K562 (cell line): ENCODE measurements around the gene AQP2. TPM values are rescaled to one million over a fixed set of nuclear protein-coding genes. Genes with fewer than 3 reads are reported as not detected.

Experiments used
- ATAC-seq: fragments of 200-7000 bp; cut with Tn5 transposase; 3 replicates; pipeline ENCODE4 v1.9.1; 2020; ENCODE audit warnings: moderate library complexity
- BruUV-seq: library from RNA; stranded (reverse); fragments of 400-500 nt; replicated peaks from 2 replicates; lab custom pipeline; 2021; lab: Mats Ljungman, UMichigan
- CTCF ChIA-PET: fragments of 300-600 bp; formaldehyde crosslinking; extraction: SDS; loops from one replicate; lab custom pipeline; 2021; ENCODE audit warnings: low intra/inter-chr PET ratio; lab: Yijun Ruan, JAX
- POLR2A ChIA-PET: fragments of 300-600, 350-650 bp; sonication (Branson Sonifier 250); formaldehyde crosslinking; extraction: SDS; loops from one replicate; lab custom pipeline; 2021; ENCODE audit warnings: antibody characterized with exemption, inconsistent platforms; lab: Yijun Ruan, JAX
- DNase-seq, 4 experiments: peaks; one replicate each; pipeline versions ENCODE4 v3.0.0 to v3.0.0-alpha.2; 2011 to 2018; ENCODE audit warnings: low spot score in 3 of 4, mixed read lengths in 3 of 4; ENCODE audit errors: extremely low read depth in 1 of 4
- FAIRE-seq: peaks from 2 replicates; lab custom pipeline; 2011; peaks lifted over from hg19 to GRCh38; lab: Jason Lieb, UNC
- H2AFZ ChIP-seq: 2 replicates; pipeline ENCODE4 v1.6.0; 2011; ENCODE audit warnings: low read depth, low read length, control low read depth, inconsistent platforms
- H3K27ac ChIP-seq: fragments of 200-600 bp; 3 replicates; pipeline ENCODE4 v1.8.0; 2011; ENCODE audit warnings: low read depth, mild to moderate bottlenecking, control low read depth, inconsistent platforms, low read length, moderate library complexity, mixed read lengths; ENCODE audit errors: extremely low read depth
- H3K27me3 ChIP-seq, 2 experiments: fragments of 300-600 bp in 1 of 2; 2 replicates in 1 of 2; 3 replicates in 1 of 2; pipeline versions ENCODE4 v1.6.0 to v1.8.0; 2011; ENCODE audit warnings: inconsistent platforms in 2 of 2, low read length in 2 of 2, mild to moderate bottlenecking in 1 of 2, mixed read lengths in 1 of 2, moderate library complexity in 1 of 2; ENCODE audit not compliant: control insufficient read depth in 2 of 2, insufficient read depth in 2 of 2
- H3K36me3 ChIP-seq: fragments of 300-600 bp; 3 replicates; pipeline ENCODE4 v1.8.0; 2011; ENCODE audit warnings: mild to moderate bottlenecking, low read length, inconsistent platforms; ENCODE audit not compliant: control insufficient read depth, insufficient read depth
- H3K4me1 ChIP-seq, 2 experiments: fragments of 200-600 bp in 1 of 2; replicated peaks in 1 of 2; 2 replicates in 1 of 2; 3 replicates in 1 of 2; pipeline versions ENCODE4 v1.5.1 to v1.8.0; 2011; ENCODE audit warnings: inconsistent platforms in 2 of 2, low read length in 2 of 2, mild to moderate bottlenecking in 1 of 2, mixed read lengths in 1 of 2, moderate library complexity in 1 of 2; ENCODE audit not compliant: control insufficient read depth in 2 of 2, insufficient read depth in 2 of 2
- H3K4me2 ChIP-seq: 2 replicates; pipeline ENCODE4 v1.6.1; 2011; ENCODE audit warnings: low read length, control low read depth, inconsistent platforms, mixed read lengths; ENCODE audit not compliant: insufficient read depth
- H3K4me3 ChIP-seq: fragments of 200-600 bp; sonication (generic), shearing (Covaris generic); 2 replicates; pipeline ENCODE4 v1.5.1; 2016; ENCODE audit warnings: control low read depth, inconsistent platforms
- H3K79me2 ChIP-seq: fragments of 200-600 bp; 3 replicates; pipeline ENCODE4 v1.8.0; 2011; ENCODE audit warnings: low read length, inconsistent platforms; ENCODE audit not compliant: control insufficient read depth, insufficient read depth
- H3K9ac ChIP-seq, 2 experiments: 2 replicates each; pipeline versions ENCODE4 v1.6.0 to v1.6.1; 2011; ENCODE audit warnings: low read depth in 2 of 2, low read length in 2 of 2, control low read depth in 1 of 2, inconsistent platforms in 1 of 2, mild to moderate bottlenecking in 1 of 2, mixed read lengths in 1 of 2; ENCODE audit not compliant: insufficient read depth in 1 of 2
- H3K9me1 ChIP-seq: one replicate; pipeline ENCODE4 v1.6.0; 2011; ENCODE audit warnings: inconsistent platforms, mild to moderate bottlenecking, low read length, moderate library complexity; ENCODE audit not compliant: control insufficient read depth, insufficient read depth
- H3K9me3 ChIP-seq: replicated peaks from 2 replicates; pipeline ENCODE4 v1.5.1; 2011; ENCODE audit warnings: low read depth, low read length, inconsistent platforms; ENCODE audit not compliant: control insufficient read depth, insufficient read depth
- H4K20me1 ChIP-seq: replicated peaks from 2 replicates; pipeline ENCODE4 v1.6.1; 2011; ENCODE audit warnings: low read length, inconsistent platforms, mixed read lengths; ENCODE audit not compliant: control insufficient read depth, insufficient read depth
- E2F4 ChIP-seq: sonication (generic); formaldehyde crosslinking; IDR thresholded peaks from 2 replicates; pipeline ENCODE4 v1.8.0; 2022; ENCODE audit warnings: mild to moderate bottlenecking, low read depth, missing genetic modification reagents
- ELF1 ChIP-seq: fragments of 200-800 bp; sonication (Bioruptor generic); IDR thresholded peaks from 2 replicates; pipeline ENCODE4 v1.6.1; 2016; ENCODE audit warnings: missing genetic modification characterization, missing compliant biosample characterization
- FOSL1 ChIP-seq: fragments of 200-800 bp; sonication (Bioruptor generic); conservative IDR thresholded peaks from 2 replicates; pipeline ENCODE4 v1.6.1; 2016; ENCODE audit warnings: missing genetic modification characterization, missing compliant biosample characterization
- FOXO4 ChIP-seq: fragments of 450-650 bp; formaldehyde crosslinking; IDR thresholded peaks from 2 replicates; pipeline ENCODE4 v1.4.0; 2020; ENCODE audit warnings: mild to moderate bottlenecking, moderate library complexity
- HDAC1 ChIP-seq, 2 experiments: fragments of 450-650 bp; IDR thresholded peaks; 2 replicates each; pipeline ENCODE4 v1.6.1; 2016 to 2017; ENCODE audit warnings: inconsistent platforms in 1 of 2, mild to moderate bottlenecking in 1 of 2, moderate library complexity in 1 of 2
- HDAC6 ChIP-seq: IDR thresholded peaks from 2 replicates; pipeline ENCODE4 v1.6.1; 2012; ENCODE audit warnings: low read depth, mild to moderate bottlenecking, control low read depth, inconsistent platforms, low read length, moderate library complexity
- MBD2 ChIP-seq: sonication (generic); IDR thresholded peaks from 2 replicates; pipeline ENCODE4 v1.6.1; 2016; ENCODE audit warnings: low read depth, borderline replicate concordance
- RBM34 ChIP-seq: fragments of 200-400 bp; formaldehyde crosslinking; IDR thresholded peaks from 2 replicates; pipeline ENCODE4 v1.6.1; 2018; ENCODE audit warnings: low read length, borderline replicate concordance; ENCODE audit not compliant: insufficient read depth
- SRSF9 ChIP-seq: fragments of 200-400 bp; formaldehyde crosslinking; IDR thresholded peaks from 2 replicates; pipeline ENCODE4 v1.6.1; 2017; ENCODE audit warnings: low read depth, low read length, borderline replicate concordance
- SUPT5H ChIP-seq: fragments of 450-650 bp; IDR thresholded peaks from 2 replicates; pipeline ENCODE4 v1.6.1; 2016
- U2AF1 ChIP-seq: fragments of 200-400 bp; formaldehyde crosslinking; optimal IDR thresholded peaks from 2 replicates; pipeline ENCODE3; 2017; ENCODE audit warnings: mild to moderate bottlenecking, low read depth, low read length, moderate library complexity
- XRCC3 ChIP-seq: fragments of 450-650 bp; IDR thresholded peaks from 2 replicates; pipeline ENCODE4 v1.6.1; 2017; ENCODE audit warnings: mild to moderate bottlenecking, moderate library complexity
- ZBTB12 ChIP-seq: fragments of 250-450 bp; sonication (Bioruptor Pico); IDR thresholded peaks from 2 replicates; pipeline ENCODE4 v1.4.0; 2020
- ZC3H8 ChIP-seq: fragments of 450-650 bp; IDR thresholded peaks from 2 replicates; pipeline ENCODE4 v1.6.1; 2017
- ZNF121 ChIP-seq: sonication (generic); formaldehyde crosslinking; conservative IDR thresholded peaks from 2 replicates; pipeline ENCODE4 v1.8.0; 2022; ENCODE audit warnings: missing genetic modification reagents
- ZNF583 ChIP-seq: fragments of 250-450 bp; sonication (Bioruptor Pico); IDR thresholded peaks from 2 replicates; pipeline ENCODE4 v1.4.0; 2020
- ZNF717 ChIP-seq: fragments of 250-450 bp; sonication (Bioruptor Pico); IDR thresholded peaks from 2 replicates; pipeline ENCODE4 v1.5.0; 2021
- ZZZ3 ChIP-seq: fragments of 450-650 bp; IDR thresholded peaks from 2 replicates; pipeline ENCODE4 v1.6.1; 2016; ENCODE audit warnings: antibody characterized with exemption, mild to moderate bottlenecking, moderate library complexity
- in situ Hi-C: fragments of 300-500 bp; cut with MboI; formaldehyde crosslinking; loops from 4 replicates; pipeline ENCODE4 v1.15.0; 2018; ENCODE audit warnings: inconsistent platforms, mixed read lengths
- intact Hi-C: fragments of 100-400 bp; cut with micrococcal nuclease; formaldehyde crosslinking; loops from 2 replicates; pipeline ENCODE4 v1.14.2; 2022
- polyA plus RNA-seq, 8 experiments: library from polyadenylated mRNA; depleted of rRNA in 4 of 8; stranded (reverse) in 5 of 8; unstranded in 3 of 8; fragments of >200 nt; fragmentation: Nextera tagmentation in 2 of 8; fragmentation: Illumina TruSeq in 1 of 8; extraction: Ambion mirVana in 2 of 8; extraction: Trizol in 1 of 8; gene quantifications; 2 replicates each; pipeline versions ENCODE4 v1.2.1 to v1.2.3, GENCODE V29; 2011 to 2014; ENCODE audit warnings: inconsistent platforms in 1 of 8, missing spikeins in 1 of 8
- total RNA-seq, 7 experiments: library from RNA; depleted of rRNA in 6 of 7; stranded (reverse); fragments of >200 nt in 6 of 7; fragmentation: Illumina TruSeq in 2 of 7; extraction: Trizol in 2 of 7; gene quantifications; 2 replicates each; pipeline versions ENCODE4 v1.2.1 to v1.2.3, GENCODE V29; 2011 to 2021; ENCODE audit warnings: low replicate concordance in 1 of 7
- TF ChIP-seq, protein P1 (sequence below): IDR thresholded peaks from 3 replicates; pipeline ENCODE4 v1.6.1; 2011; ENCODE audit warnings: borderline replicate concordance, mild to moderate bottlenecking, moderate library complexity; ENCODE audit not compliant: insufficient read length; ENCODE audit errors: extremely low read depth

AQP2 gene
- total and polyA plus RNA-seq, 9 of the 15 experiments (the other 6 are each of a cell fraction or from before 2014, with no cell fraction given): not detected

- Histone ChIP-seq H3K4me2 (no peak overlapping the region), H3K79me2 (no peaks in the 10 kb centered on the region), H3K9me1 (no peaks in the 10 kb centered on the region), H4K20me1 (no peaks in the 10 kb centered on the region), H2AFZ (no peak overlapping the region), H3K27me3 (peaks cover 11 to 43% of the 10 kb centered on the region in 2 experiments; a peak in 4 of 5 replicates), H3K36me3 (no peaks in the 10 kb centered on the region), H3K9me3 (no peaks in the 10 kb centered on the region), H3K9ac (no peak overlapping the region), H3K27ac (no peak overlapping the region), H3K4me1 (peaks cover 0 to 22% of the 10 kb centered on the region in 2 experiments; a peak in 1 of 5 replicates), H3K4me3 (no peak overlapping the region)
- ChIA-PET CTCF (no interaction called here), POLR2A (interaction anchor here (0.7 to 1.7 kb wide), 2 partner anchors 8 to 12 kb away, joined by 4 read pairs; partner anchors contain the start of gene AQP2)
- in situ Hi-C loops: no loop called here
- intact Hi-C loops: no loop called here
- ATAC-seq (no peak), DNase-seq (no peak), FAIRE-seq (no peak)
- no TSS peak for BruUV-seq
- TF ChIP-seq ELF1 (tag) (no peak), FOXO4 (CRISPR knock-in tag) (no peak), ZNF121 (CRISPR knock-in tag) (no peak), FOSL1 (tag) (no peak), ZBTB12 (CRISPR knock-in tag) (no peak), RBM34 (no peak), XRCC3 (no peak), SRSF9 (no peak), E2F4 (no peak), U2AF1 (no peak), HDAC1 (IDR thresholded peaks at IDR 0.05) (no peak), ZC3H8 (no peak), ZNF717 (CRISPR knock-in tag) (no peak), SUPT5H (no peak), HDAC6 (no peak), ZNF583 (CRISPR knock-in tag) (no peak), MBD2 (no peak), ZZZ3 (no peak)
- TF ChIP-seq, protein P1, sequence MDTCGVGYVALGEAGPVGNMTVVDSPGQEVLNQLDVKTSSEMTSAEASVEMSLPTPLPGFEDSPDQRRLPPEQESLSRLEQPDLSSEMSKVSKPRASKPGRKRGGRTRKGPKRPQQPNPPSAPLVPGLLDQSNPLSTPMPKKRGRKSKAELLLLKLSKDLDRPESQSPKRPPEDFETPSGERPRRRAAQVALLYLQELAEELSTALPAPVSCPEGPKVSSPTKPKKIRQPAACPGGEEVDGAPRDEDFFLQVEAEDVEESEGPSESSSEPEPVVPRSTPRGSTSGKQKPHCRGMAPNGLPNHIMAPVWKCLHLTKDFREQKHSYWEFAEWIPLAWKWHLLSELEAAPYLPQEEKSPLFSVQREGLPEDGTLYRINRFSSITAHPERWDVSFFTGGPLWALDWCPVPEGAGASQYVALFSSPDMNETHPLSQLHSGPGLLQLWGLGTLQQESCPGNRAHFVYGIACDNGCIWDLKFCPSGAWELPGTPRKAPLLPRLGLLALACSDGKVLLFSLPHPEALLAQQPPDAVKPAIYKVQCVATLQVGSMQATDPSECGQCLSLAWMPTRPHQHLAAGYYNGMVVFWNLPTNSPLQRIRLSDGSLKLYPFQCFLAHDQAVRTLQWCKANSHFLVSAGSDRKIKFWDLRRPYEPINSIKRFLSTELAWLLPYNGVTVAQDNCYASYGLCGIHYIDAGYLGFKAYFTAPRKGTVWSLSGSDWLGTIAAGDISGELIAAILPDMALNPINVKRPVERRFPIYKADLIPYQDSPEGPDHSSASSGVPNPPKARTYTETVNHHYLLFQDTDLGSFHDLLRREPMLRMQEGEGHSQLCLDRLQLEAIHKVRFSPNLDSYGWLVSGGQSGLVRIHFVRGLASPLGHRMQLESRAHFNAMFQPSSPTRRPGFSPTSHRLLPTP: no peak
Observed at GRCh38 chr12:49957570-49957967, 7.0 kb downstream of the AQP2 start.
